K562 (cell line): ENCODE results near the gene SLAMF7.
A peak's percentile ranks its signal among the peaks of the same experiment; 100 is the strongest.

ENCODE experiments used
- ATF3 ChIP-seq, 2 experiments: fragments of 450-650 bp in 1 of 2; sonication (generic) in 1 of 2; formaldehyde crosslinking in 1 of 2; IDR thresholded peaks in 1 of 2; conservative IDR thresholded peaks in 1 of 2; 2 replicates each; pipeline versions ENCODE4 v1.6.1 to v1.8.1; 2016 to 2023; ENCODE audit warnings: mild to moderate bottlenecking in 2 of 2, moderate library complexity in 2 of 2, inconsistent platforms in 1 of 2, missing genetic modification reagents in 1 of 2
- CEBPZ ChIP-seq: fragments of 150-350 bp; IDR thresholded peaks from 2 replicates; pipeline ENCODE4 v1.6.1; 2014; ENCODE audit warnings: low read depth, mild to moderate bottlenecking, low read length, borderline replicate concordance
- CHD2 ChIP-seq: IDR thresholded peaks from 2 replicates; pipeline ENCODE4 v1.6.1; 2011; ENCODE audit warnings: low read depth, low read length
- CTCF ChIP-seq, 3 experiments: IDR thresholded peaks in 2 of 3; conservative IDR thresholded peaks in 1 of 3; 2 replicates each; pipeline ENCODE4 v1.5.1; 2011 to 2012; ENCODE audit warnings: low read length in 3 of 3, mild to moderate bottlenecking in 3 of 3, control low read depth in 2 of 3, improper control_type of control experiment in 1 of 3, inconsistent platforms in 1 of 3, low read depth in 1 of 3, mixed read lengths in 1 of 3, moderate library complexity in 1 of 3; ENCODE audit not compliant: insufficient read depth in 2 of 3
- EZH2 ChIP-seq: IDR thresholded peaks from 2 replicates; pipeline ENCODE4 v1.6.1; 2012; ENCODE audit warnings: low read depth, mild to moderate bottlenecking, inconsistent platforms, low read length, borderline replicate concordance
- JUN ChIP-seq, 2 experiments: sonication (generic) in 1 of 2; formaldehyde crosslinking in 1 of 2; IDR thresholded peaks; 2 replicates each; pipeline versions ENCODE4 v1.6.1 to v1.8.0; 2012 to 2022; ENCODE audit warnings: borderline replicate concordance in 2 of 2, mild to moderate bottlenecking in 2 of 2, improper control_type of control experiment in 1 of 2, low read depth in 1 of 2, low read length in 1 of 2, missing genetic modification reagents in 1 of 2
- MAFK ChIP-seq: IDR thresholded peaks from 2 replicates; pipeline ENCODE4 v1.6.1; 2011; ENCODE audit warnings: low read length, improper control_type of control experiment
- REST ChIP-seq, 2 experiments: fragments of 450-650 bp; formaldehyde crosslinking in 1 of 2; IDR thresholded peaks; 2 replicates each; pipeline versions ENCODE4 v1.4.0 to v1.6.1; 2014 to 2020; ENCODE audit warnings: mild to moderate bottlenecking in 2 of 2, borderline replicate concordance in 1 of 2, low read depth in 1 of 2
- SNRNP70 ChIP-seq: fragments of 200-400 bp; formaldehyde crosslinking; optimal IDR thresholded peaks from 2 replicates; pipeline ENCODE3; 2017; ENCODE audit warnings: low read depth, low read length
- STAT5B ChIP-seq: fragments of 250-450 bp; sonication (Bioruptor Pico); IDR thresholded peaks from 2 replicates; pipeline ENCODE4 v1.8.0; 2021; ENCODE audit warnings: mild to moderate bottlenecking, inconsistent platforms
- ZBTB34 ChIP-seq: fragments of 250-450 bp; sonication (Bioruptor Pico); IDR thresholded peaks from 2 replicates; pipeline ENCODE4 v1.8.0; 2021; ENCODE audit warnings: mild to moderate bottlenecking, moderate library complexity
- ZKSCAN1 ChIP-seq: fragments of 150-350 bp; IDR thresholded peaks from 2 replicates; pipeline ENCODE4 v1.6.1; 2016; ENCODE audit warnings: low read depth, low read length
- ZZZ3 ChIP-seq: fragments of 450-650 bp; IDR thresholded peaks from 2 replicates; pipeline ENCODE4 v1.6.1; 2016; ENCODE audit warnings: antibody characterized with exemption, mild to moderate bottlenecking, moderate library complexity
- TF ChIP-seq, protein P1 (sequence below): sonication (generic); formaldehyde crosslinking; IDR thresholded peaks from 2 replicates; pipeline ENCODE4 v1.9.0; 2022; ENCODE audit warnings: mild to moderate bottlenecking, missing genetic modification reagents

DNA sequence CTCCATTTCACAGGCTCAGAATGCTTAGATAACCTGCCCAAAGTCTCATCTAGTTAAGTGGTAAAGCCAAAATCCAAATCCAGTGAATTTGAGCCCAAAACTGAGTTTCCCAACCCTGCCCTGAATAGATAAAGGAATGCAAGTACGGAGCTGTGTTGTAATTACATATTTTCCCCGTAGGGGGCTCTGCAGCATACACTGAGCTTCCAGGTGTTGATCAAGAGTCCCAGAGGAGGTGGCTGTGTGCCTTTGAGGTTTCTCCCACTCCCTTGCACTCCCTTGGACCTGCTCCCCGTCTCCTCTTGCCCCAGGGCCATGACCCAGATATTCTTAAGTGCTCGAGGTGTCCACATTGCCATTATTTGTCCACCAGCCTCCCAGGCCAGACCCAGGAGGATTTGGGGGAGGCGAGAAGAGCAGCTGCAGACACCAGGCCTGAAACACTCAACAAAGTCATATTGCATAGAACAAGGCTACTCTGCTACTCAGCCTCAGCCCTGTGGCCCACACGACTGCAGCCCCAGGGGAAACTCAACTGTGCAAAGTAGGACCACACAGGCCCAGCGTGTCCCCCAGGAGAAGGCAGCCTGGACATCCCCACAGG, 38.5 kb downstream of the SLAMF7 start:
- peak; percentile 21; the same call in 1 of the 2 replicates for TF ChIP-seq REST (IDR thresholded peaks at IDR 0.05; ENCODE audit: borderline replicate concordance)
- TF ChIP-seq REST (CRISPR knock-in tag; IDR thresholded peaks at IDR 0.05; ENCODE audit: low read depth), result no peak
- TF ChIP-seq CHD2, result no peak
- TF ChIP-seq STAT5B (CRISPR knock-in tag), result no peak
- no peak for TF ChIP-seq CEBPZ
- no peak for TF ChIP-seq EZH2
- TF ChIP-seq ZBTB34, result no peak
- TF ChIP-seq SNRNP70, result no peak
- no peak for TF ChIP-seq MAFK
- no peak for TF ChIP-seq JUN (IDR thresholded peaks at IDR 0.05; ENCODE audit: borderline replicate concordance, low read depth, low read length)
- TF ChIP-seq JUN (CRISPR knock-in tag; IDR thresholded peaks at IDR 0.05; ENCODE audit: borderline replicate concordance), result no peak
- TF ChIP-seq ATF3 (IDR thresholded peaks at IDR 0.05), result no peak
- TF ChIP-seq ATF3 (CRISPR knock-in tag; conservative IDR thresholded peaks at IDR 0.05), result no peak
- TF ChIP-seq, protein P1, sequence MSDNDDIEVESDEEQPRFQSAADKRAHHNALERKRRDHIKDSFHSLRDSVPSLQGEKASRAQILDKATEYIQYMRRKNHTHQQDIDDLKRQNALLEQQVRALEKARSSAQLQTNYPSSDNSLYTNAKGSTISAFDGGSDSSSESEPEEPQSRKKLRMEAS (CRISPR knock-in tag), result no peak
- no peak for TF ChIP-seq ZKSCAN1
- TF ChIP-seq CTCF (IDR thresholded peaks at IDR 0.05 in 2 of 3, conservative IDR thresholded peaks at IDR 0.05 in 1 of 3; ENCODE audit: insufficient read depth in 2 of 3, low read depth in 1 of 3, low read length in 3 of 3), result peak; percentile 74 to 81 (median 74)
- no peak for TF ChIP-seq ZZZ3
